Measurements from ENCODE around the gene SMYD5. TPM values are rescaled to one million over a fixed set of nuclear protein-coding genes. Genes with fewer than 3 reads are reported as not detected.
A peak's percentile ranks its signal among the peaks of the same experiment; 100 is the strongest.
"Not testable (repeated sequence)": the region's sequence is repeated elsewhere in the genome, so short reads cannot be mapped to it uniquely, and the experiment has no call there.

SMYD5 gene
- total RNA-seq, 2 donors from 2014 or later, result 10.1 to 19.4 TPM

DNA sequence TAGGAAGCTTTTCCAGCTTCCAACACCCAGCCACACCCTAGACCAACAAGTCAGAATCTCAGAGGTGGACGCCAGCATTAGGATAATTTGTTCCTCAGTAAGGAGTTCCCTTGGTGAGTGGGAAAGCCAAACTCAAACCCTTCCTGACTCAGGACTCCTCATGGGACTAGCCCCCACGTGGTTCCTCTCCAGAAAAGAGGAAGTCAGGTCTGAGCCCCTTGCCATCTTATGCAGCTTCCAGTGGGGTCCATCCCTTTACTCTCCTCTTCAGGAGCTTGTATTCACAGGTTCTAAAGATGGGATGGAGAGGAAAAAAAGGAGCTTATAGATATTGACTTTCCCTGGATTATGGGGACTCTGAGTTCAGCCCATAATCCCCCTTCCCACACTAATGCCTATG lies 26.5 kb upstream of the SMYD5 start:
- no peak overlapping the region for H3K27ac ChIP-seq
- DNase-seq (no peak), ATAC-seq (no peak)
- no peaks in the 10 kb centered on the region for H3K4me1 ChIP-seq
- no peaks in the 10 kb centered on the region for H3K9me3 ChIP-seq
- no peaks in the 10 kb centered on the region for H3K27me3 ChIP-seq
- intact Hi-C loops (cut with DNase I), result no loop called here
- H3K36me3 ChIP-seq (replicated peaks in 1 of 2; ENCODE audit: insufficient read depth in 1 of 2, low read depth in 2 of 2), result no peaks in the 10 kb centered on the region
- H3K4me3 ChIP-seq, result no peak overlapping the region
- TF ChIP-seq, protein P1, sequence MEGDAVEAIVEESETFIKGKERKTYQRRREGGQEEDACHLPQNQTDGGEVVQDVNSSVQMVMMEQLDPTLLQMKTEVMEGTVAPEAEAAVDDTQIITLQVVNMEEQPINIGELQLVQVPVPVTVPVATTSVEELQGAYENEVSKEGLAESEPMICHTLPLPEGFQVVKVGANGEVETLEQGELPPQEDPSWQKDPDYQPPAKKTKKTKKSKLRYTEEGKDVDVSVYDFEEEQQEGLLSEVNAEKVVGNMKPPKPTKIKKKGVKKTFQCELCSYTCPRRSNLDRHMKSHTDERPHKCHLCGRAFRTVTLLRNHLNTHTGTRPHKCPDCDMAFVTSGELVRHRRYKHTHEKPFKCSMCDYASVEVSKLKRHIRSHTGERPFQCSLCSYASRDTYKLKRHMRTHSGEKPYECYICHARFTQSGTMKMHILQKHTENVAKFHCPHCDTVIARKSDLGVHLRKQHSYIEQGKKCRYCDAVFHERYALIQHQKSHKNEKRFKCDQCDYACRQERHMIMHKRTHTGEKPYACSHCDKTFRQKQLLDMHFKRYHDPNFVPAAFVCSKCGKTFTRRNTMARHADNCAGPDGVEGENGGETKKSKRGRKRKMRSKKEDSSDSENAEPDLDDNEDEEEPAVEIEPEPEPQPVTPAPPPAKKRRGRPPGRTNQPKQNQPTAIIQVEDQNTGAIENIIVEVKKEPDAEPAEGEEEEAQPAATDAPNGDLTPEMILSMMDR (IDR thresholded peaks at IDR 0.05), result no peak
- no peak for TF ChIP-seq POLR2A (IDR thresholded peaks at IDR 0.05)
- 32% methylated on average over 2 of the region's 2 CpGs; no CpG with 5 or more reads in 1 of the 2 donors for WGBS, 2 donors

- no peak overlapping the region for H3K27ac ChIP-seq
- intact Hi-C loops (cut with DNase I), result no loop called here
- DNase-seq, result no peak
- H3K36me3 ChIP-seq (replicated peaks in 1 of 2; ENCODE audit: insufficient read depth in 1 of 2, low read depth in 2 of 2), result no peaks in the 10 kb centered on the region
- TF ChIP-seq, protein P1 (IDR thresholded peaks at IDR 0.05), result no peak
- TF ChIP-seq POLR2A (IDR thresholded peaks at IDR 0.05), result no peak
- H3K9me3 ChIP-seq, result no peaks in the 10 kb centered on the region
- H3K4me3 ChIP-seq, result no peak overlapping the region
- peaks cover 0 to 12% of the 10 kb centered on the region in 2 donors for H3K27me3 ChIP-seq
- no peak for ATAC-seq
- H3K4me1 ChIP-seq, result peaks cover 10% of the 10 kb centered on the region
Measured at GRCh38 chr2:73197579-73197978, 16.5 kb upstream of the SMYD5 start.

GRCh38 chr2:73200281-73200680 lies 13.8 kb upstream of the SMYD5 start:
- H3K27ac ChIP-seq; H3K4me3 ChIP-seq; H3K9me3 ChIP-seq; intact Hi-C loops (cut with DNase I); ATAC-seq; H3K36me3 ChIP-seq (replicated peaks in 1 of 2; ENCODE audit: insufficient read depth in 1 of 2, low read depth in 2 of 2); DNase-seq: not testable (repeated sequence)
- Histone ChIP-seq H3K27me3 (peaks cover 0 to 23% of the 10 kb centered on the region in 2 donors), H3K4me1 (peaks cover 14% of the 10 kb centered on the region)
- 88 to 93% methylated on average over 10 of the region's 10 CpGs for WGBS, 2 donors

DNA sequence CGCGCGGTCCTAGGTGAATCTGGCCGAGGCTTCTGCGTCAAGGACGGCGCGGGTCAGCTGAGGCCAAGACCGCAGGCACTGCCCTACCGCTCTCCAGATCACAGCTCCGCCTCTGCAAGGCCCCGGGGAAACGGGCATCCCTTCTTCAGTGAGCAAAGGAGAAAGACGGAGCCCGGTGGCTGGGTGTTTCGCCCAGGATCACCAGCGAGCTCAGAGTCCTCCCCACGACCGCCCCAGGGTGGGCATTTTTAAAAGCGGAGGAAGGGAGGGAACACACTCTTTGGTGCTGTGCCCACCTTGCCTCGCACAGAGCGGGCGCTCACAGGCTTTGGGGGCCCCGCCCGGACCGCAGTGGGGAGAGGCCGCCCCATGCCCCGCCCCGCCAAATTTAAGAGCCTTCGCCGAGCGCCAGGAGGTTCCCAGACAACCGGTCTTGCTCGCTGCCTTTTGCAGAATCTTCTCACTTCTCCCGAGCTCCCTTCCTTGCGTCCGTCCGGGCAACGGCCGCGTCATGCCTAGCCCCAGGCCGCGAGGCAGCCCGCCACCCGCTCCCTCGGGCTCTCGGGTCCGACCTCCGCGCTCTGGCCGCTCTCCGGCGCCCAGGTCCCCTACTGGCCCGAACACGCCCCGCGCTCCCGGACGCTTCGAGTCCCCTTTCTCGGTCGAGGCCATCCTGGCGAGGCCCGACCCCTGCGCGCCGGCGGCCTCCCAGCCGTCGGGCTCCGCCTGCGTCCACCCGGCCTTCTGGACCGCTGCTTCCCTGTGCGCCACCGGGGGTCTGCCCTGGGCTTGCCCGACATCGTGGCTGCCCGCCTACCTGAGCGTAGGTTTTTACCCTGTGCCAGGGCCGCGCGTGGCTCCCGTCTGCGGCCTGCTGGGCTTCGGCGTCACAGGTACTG lies 11.6 kb upstream of the SMYD5 start, which contains the start of gene NOTO:
NOTO (plus strand) TSS at position 419 of the 899 bp plus-strand sequence; CDS start at position 512, 93 bp downstream.
- TF ChIP-seq, protein P1 (IDR thresholded peaks at IDR 0.05), result no peak
- TF ChIP-seq POLR2A (IDR thresholded peaks at IDR 0.05), result no peak
- H3K27me3 ChIP-seq, result peaks cover 0 to 23% of the 10 kb centered on the region in 2 donors
- no peak within 1 kb of the TSS for H3K27ac ChIP-seq
- WGBS, 2 donors, result 3 to 6% methylated on average over 17 to 85 of the region's 87 CpGs
- ATAC-seq, result peak; percentile 53
- peaks cover 14% of the 10 kb centered on the region for H3K4me1 ChIP-seq
- intact Hi-C loops (cut with DNase I), result no loop called here
- peak in 2 of 4 donors; percentile 21 to 49 for DNase-seq
- H3K4me3 ChIP-seq, result no peak within 1 kb of the TSS
- H3K36me3 ChIP-seq (replicated peaks in 1 of 2; ENCODE audit: insufficient read depth in 1 of 2, low read depth in 2 of 2), result no peaks in the 10 kb centered on the region
- no peaks in the 10 kb centered on the region for H3K9me3 ChIP-seq

DNA sequence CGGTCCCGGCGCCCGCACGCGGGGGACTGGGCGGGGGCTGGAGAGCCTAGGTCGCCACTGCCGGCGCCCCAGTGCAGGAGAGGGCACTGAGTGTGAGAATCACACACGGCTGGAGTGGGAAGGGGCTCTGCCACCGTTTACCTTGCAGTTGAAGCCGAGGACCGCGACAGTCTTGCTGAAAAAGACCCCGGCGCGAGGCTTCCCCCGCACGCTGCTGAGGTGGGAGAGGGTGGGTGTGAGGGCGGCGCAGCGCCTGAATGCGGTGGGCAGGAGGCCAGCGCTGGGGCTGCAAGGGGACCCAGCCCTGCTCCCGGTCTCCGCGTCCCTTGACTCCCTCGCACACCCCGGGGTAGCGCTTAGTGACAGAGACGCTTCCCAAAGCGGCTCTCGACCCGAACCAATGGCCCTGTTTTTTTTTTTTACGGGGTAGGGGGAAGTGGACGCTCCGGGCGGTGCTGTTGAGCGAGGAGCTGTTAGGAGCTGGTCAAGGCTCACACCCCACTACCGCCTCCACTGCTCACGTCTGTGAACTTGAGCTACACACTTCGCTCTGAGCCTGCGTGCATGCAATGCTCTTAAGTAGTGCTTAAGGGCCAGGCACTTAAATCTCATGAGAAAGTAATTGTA lies 10.9 kb upstream of the SMYD5 start:
- WGBS, 2 donors, result 11 to 30% methylated on average over 8 to 44 of the region's 44 CpGs
- Histone ChIP-seq H3K9me3 (no peaks in the 10 kb centered on the region), H3K27ac (no peak overlapping the region), H3K4me1 (peaks cover 14% of the 10 kb centered on the region), H3K4me3 (no peak overlapping the region), H3K36me3 (replicated peaks in 1 of 2; ENCODE audit: insufficient read depth in 1 of 2, low read depth in 2 of 2) (no peaks in the 10 kb centered on the region), H3K27me3 (peaks cover 0 to 23% of the 10 kb centered on the region in 2 donors)
- ATAC-seq (no peak), DNase-seq (no peak)
- TF ChIP-seq, protein P1 (IDR thresholded peaks at IDR 0.05), result no peak
- TF ChIP-seq POLR2A (IDR thresholded peaks at IDR 0.05), result no peak
- intact Hi-C loops (cut with DNase I), result no loop called here
